ENCODE data around the gene PGAP3. TPM values are rescaled to one million over a fixed set of nuclear protein-coding genes. Genes with fewer than 3 reads are reported as not detected.

The PGAP3 gene
- total RNA-seq, 1 donor = 10.9 TPM

GRCh38 chr17:39655105-39655504, 32.8 kb downstream of the PGAP3 start:
- H4K20me1 ChIP-seq (ENCODE audit: insufficient read depth, low read length) = peaks cover 36% of the 10 kb centered on the region
- H3K4me2 ChIP-seq (ENCODE audit: insufficient read depth, low read length) = no peak overlapping the region
- no peaks in the 10 kb centered on the region for H3K9me3 ChIP-seq (ENCODE audit: low read depth, low read length)
- H3K4me3 ChIP-seq (ENCODE audit: insufficient read depth, low read length) = no peak overlapping the region
- no peaks in the 10 kb centered on the region for H3K27me3 ChIP-seq (ENCODE audit: insufficient read depth, low read length)
- H3K4me1 ChIP-seq (ENCODE audit: insufficient read depth, low read length) = no peaks in the 10 kb centered on the region
- no peak for DNase-seq (ENCODE audit: insufficient read length, low spot score, missing footprints)
- H3K79me2 ChIP-seq (ENCODE audit: insufficient read depth, low read length) = peaks cover 10% of the 10 kb centered on the region
- H3K27ac ChIP-seq (ENCODE audit: low read depth, low read length) = no peak overlapping the region
- no peak overlapping the region for H2AFZ ChIP-seq (ENCODE audit: low read length)
- no peak for TF ChIP-seq CTCF (IDR thresholded peaks at IDR 0.05; ENCODE audit: extremely low read depth, low read depth, low read length)
- no peaks in the 10 kb centered on the region for H3K36me3 ChIP-seq (ENCODE audit: insufficient read depth, low read length)

GRCh38 chr17:39653662-39654331, 34.1 kb downstream of the PGAP3 start:
- H3K4me1 ChIP-seq (ENCODE audit: insufficient read depth, low read length) = no peaks in the 10 kb centered on the region
- H3K4me3 ChIP-seq (ENCODE audit: insufficient read depth, low read length) = no peak overlapping the region
- H4K20me1 ChIP-seq (ENCODE audit: insufficient read depth, low read length) = peaks cover 42% of the 10 kb centered on the region
- H3K4me2 ChIP-seq (ENCODE audit: insufficient read depth, low read length) = no peak overlapping the region
- H2AFZ ChIP-seq (ENCODE audit: low read length) = no peak overlapping the region
- peak; percentile 98 for DNase-seq (ENCODE audit: insufficient read length, low spot score, missing footprints)
- no peak overlapping the region for H3K27ac ChIP-seq (ENCODE audit: low read depth, low read length)
- no peaks in the 10 kb centered on the region for H3K9me3 ChIP-seq (ENCODE audit: low read depth, low read length)
- no peaks in the 10 kb centered on the region for H3K27me3 ChIP-seq (ENCODE audit: insufficient read depth, low read length)
- H3K79me2 ChIP-seq (ENCODE audit: insufficient read depth, low read length) = peaks cover 12% of the 10 kb centered on the region
- TF ChIP-seq CTCF (IDR thresholded peaks at IDR 0.05; ENCODE audit: extremely low read depth, low read depth, low read length) = peak; percentile 97
- no peaks in the 10 kb centered on the region for H3K36me3 ChIP-seq (ENCODE audit: insufficient read depth, low read length)

- Histone ChIP-seq H3K27ac (ENCODE audit: low read depth, low read length) (no peak overlapping the region), H3K79me2 (ENCODE audit: insufficient read depth, low read length) (peaks cover 17% of the 10 kb centered on the region), H3K27me3 (ENCODE audit: insufficient read depth, low read length) (no peaks in the 10 kb centered on the region), H3K36me3 (ENCODE audit: insufficient read depth, low read length) (no peaks in the 10 kb centered on the region), H3K9me3 (ENCODE audit: low read depth, low read length) (no peaks in the 10 kb centered on the region), H2AFZ (ENCODE audit: low read length) (no peak overlapping the region), H4K20me1 (ENCODE audit: insufficient read depth, low read length) (peaks cover 48% of the 10 kb centered on the region), H3K4me1 (ENCODE audit: insufficient read depth, low read length) (no peaks in the 10 kb centered on the region), H3K4me2 (ENCODE audit: insufficient read depth, low read length) (no peak overlapping the region), H3K4me3 (ENCODE audit: insufficient read depth, low read length) (no peak overlapping the region)
- TF ChIP-seq CTCF (IDR thresholded peaks at IDR 0.05; ENCODE audit: extremely low read depth, low read depth, low read length) = no peak
- no peak for DNase-seq (ENCODE audit: insufficient read length, low spot score, missing footprints)
Observed at GRCh38 chr17:39653316-39653661, 34.6 kb downstream of the PGAP3 start.

GRCh38 chr17:39652587-39653315, 35.1 kb downstream of the PGAP3 start:
- no peak overlapping the region for H3K4me2 ChIP-seq (ENCODE audit: insufficient read depth, low read length)
- no peak overlapping the region for H3K4me3 ChIP-seq (ENCODE audit: insufficient read depth, low read length)
- H2AFZ ChIP-seq (ENCODE audit: low read length) = no peak overlapping the region
- peaks cover 49% of the 10 kb centered on the region for H4K20me1 ChIP-seq (ENCODE audit: insufficient read depth, low read length)
- no peaks in the 10 kb centered on the region for H3K4me1 ChIP-seq (ENCODE audit: insufficient read depth, low read length)
- no peak for TF ChIP-seq CTCF (IDR thresholded peaks at IDR 0.05; ENCODE audit: extremely low read depth, low read depth, low read length)
- no peaks in the 10 kb centered on the region for H3K9me3 ChIP-seq (ENCODE audit: low read depth, low read length)
- H3K27ac ChIP-seq (ENCODE audit: low read depth, low read length) = no peak overlapping the region
- H3K36me3 ChIP-seq (ENCODE audit: insufficient read depth, low read length) = no peaks in the 10 kb centered on the region
- no peak for DNase-seq (ENCODE audit: insufficient read length, low spot score, missing footprints)
- H3K79me2 ChIP-seq (ENCODE audit: insufficient read depth, low read length) = peaks cover 17% of the 10 kb centered on the region
- H3K27me3 ChIP-seq (ENCODE audit: insufficient read depth, low read length) = no peaks in the 10 kb centered on the region

All from osteoblast (primary cell).